ENCODE results near the gene HBQ1. TPM values are rescaled to one million over a fixed set of nuclear protein-coding genes. Genes with fewer than 3 reads are reported as not detected.

Gene HBQ1
- total and polyA plus RNA-seq, 2 of the 4 experiments (the other 2 are of a cell fraction): 0.92 TPM; not detected in 1

DNA sequence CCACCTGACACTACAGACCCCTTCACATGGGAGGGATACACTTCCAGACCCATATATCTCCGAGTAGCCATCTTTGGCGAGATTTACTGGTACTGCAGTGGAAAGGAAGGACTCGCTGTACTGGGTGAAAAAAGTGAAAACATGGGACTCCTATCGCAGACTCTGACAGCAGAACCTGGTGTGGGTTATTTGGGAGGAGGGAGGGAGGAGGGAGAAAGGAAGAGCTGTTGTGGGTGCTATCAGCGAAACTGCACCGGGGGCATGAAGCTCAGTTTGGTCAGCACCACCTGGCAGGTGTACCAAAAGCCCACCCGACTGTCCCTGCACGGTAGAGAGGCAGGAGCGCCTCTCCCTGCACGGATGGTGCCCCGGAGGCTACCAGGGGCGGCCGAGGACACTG is 5.0 kb downstream of the HBQ1 start:
- Histone ChIP-seq H3K18ac (ENCODE audit: low read depth, low read length) (no peak overlapping the region), H3K4me1 (ENCODE audit: control insufficient read depth, insufficient read depth, low read length) (peaks cover 5% of the 10 kb centered on the region; the same call in 1 of the 2 replicates), H2BK15ac (ENCODE audit: low read depth, low read length) (no peak overlapping the region), H2AFZ (replicated peaks; ENCODE audit: low read length, poor library complexity) (peak overlapping the region; percentile 32), H4K91ac (ENCODE audit: insufficient read depth, low read depth, low read length) (no peak overlapping the region), H3K23ac (ENCODE audit: low read depth, low read length) (no peak overlapping the region), H3K56ac (ENCODE audit: extremely low read depth, insufficient read depth, low read length) (no peak overlapping the region), H2BK20ac (ENCODE audit: low read depth, low read length) (no peak overlapping the region), H3K27me3 (ENCODE audit: control insufficient read depth, insufficient read depth, low read length) (no peaks in the 10 kb centered on the region), H3K14ac (replicated peaks; ENCODE audit: low read depth, low read length) (no peak overlapping the region), H2AK9ac (replicated peaks; ENCODE audit: low read depth, low read length, poor library complexity) (no peak overlapping the region), H4K20me1 (ENCODE audit: insufficient read depth, low read length) (peaks cover 26% of the 10 kb centered on the region), H3K4me2 (ENCODE audit: low read depth, low read length) (no peak overlapping the region), H3K4me3 (ENCODE audit: insufficient read depth, low read depth, low read length) (no peak overlapping the region), H3K4ac (ENCODE audit: low read depth, low read length) (no peak overlapping the region), H2BK5ac (ENCODE audit: low read depth, low read length, poor library complexity, severe bottlenecking) (no peak overlapping the region), H3K9me3 (ENCODE audit: control insufficient read depth, insufficient read depth, low read length) (no peaks in the 10 kb centered on the region), H2BK120ac (ENCODE audit: low read depth, low read length) (no peak overlapping the region), H3K36me3 (ENCODE audit: control insufficient read depth, insufficient read depth, low read length) (peaks cover 37% of the 10 kb centered on the region), H3K9ac (ENCODE audit: low read depth, low read length) (no peak overlapping the region), H4K8ac (ENCODE audit: low read depth in 2 of 2, low read length in 2 of 2) (no peak overlapping the region), H4K5ac (ENCODE audit: low read depth, low read length) (no peak overlapping the region), H3K9me1 (ENCODE audit: insufficient read depth, low read length) (no peaks in the 10 kb centered on the region), H3K27ac (ENCODE audit: insufficient read depth, low read length) (no peak overlapping the region), H3K79me1 (ENCODE audit: low read depth in 1 of 2, low read length in 2 of 2) (0 out of 4 replicates have a peak, but pooled peaks cover 0 to 11% of the 10 kb centered on the region in 2 experiments), H2AK5ac (ENCODE audit: low read depth, low read length) (no peak overlapping the region)
- intact Hi-C loops (cut with micrococcal nuclease) (no loop called here), in situ Hi-C loops (cut with MboI; ENCODE audit: low sequenced_read_pairs) (no loop called here), dilution Hi-C loops (cut with HindIII; ENCODE audit: low sequenced_read_pairs, unreplicated experiment) (no loop called here)
- no TSS peak for BruUV-seq (replicated peaks)
- CTCF ChIA-PET: no interaction called here
- ATAC-seq (ENCODE audit: low read depth) (no peak), DNase-seq (no peak)
- 90% methylated on average over 2 of the region's 13 CpGs; no CpG with 5 or more reads in 1 of the 2 experiments for WGBS, 2 experiments (ENCODE audit: extremely low coverage in 2 of 2, insufficient read length in 1 of 2)
- POLR2A ChIA-PET (ENCODE audit: unreplicated experiment): no interaction called here
- TF ChIP-seq RAD21 (IDR thresholded peaks at IDR 0.05; ENCODE audit: low read length) (no peak), RFX5 (IDR thresholded peaks at IDR 0.05; ENCODE audit: low read depth, low read length) (no peak), SMC3 (IDR thresholded peaks at IDR 0.05; ENCODE audit: low read depth, low read length) (no peak)
- TF ChIP-seq, protein P1, sequence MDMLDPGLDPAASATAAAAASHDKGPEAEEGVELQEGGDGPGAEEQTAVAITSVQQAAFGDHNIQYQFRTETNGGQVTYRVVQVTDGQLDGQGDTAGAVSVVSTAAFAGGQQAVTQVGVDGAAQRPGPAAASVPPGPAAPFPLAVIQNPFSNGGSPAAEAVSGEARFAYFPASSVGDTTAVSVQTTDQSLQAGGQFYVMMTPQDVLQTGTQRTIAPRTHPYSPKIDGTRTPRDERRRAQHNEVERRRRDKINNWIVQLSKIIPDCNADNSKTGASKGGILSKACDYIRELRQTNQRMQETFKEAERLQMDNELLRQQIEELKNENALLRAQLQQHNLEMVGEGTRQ (IDR thresholded peaks at IDR 0.05; ENCODE audit: low read depth, low read length): no peak

Data from IMR-90 (cell line).